Measurements from ENCODE around the gene DISC1. TPM values are rescaled to one million over a fixed set of nuclear protein-coding genes. Genes with fewer than 3 reads are reported as not detected.

DISC1 gene
- polyA plus RNA-seq, 3 donors: 5.5 to 14.7 (median 5.8) TPM

DNA sequence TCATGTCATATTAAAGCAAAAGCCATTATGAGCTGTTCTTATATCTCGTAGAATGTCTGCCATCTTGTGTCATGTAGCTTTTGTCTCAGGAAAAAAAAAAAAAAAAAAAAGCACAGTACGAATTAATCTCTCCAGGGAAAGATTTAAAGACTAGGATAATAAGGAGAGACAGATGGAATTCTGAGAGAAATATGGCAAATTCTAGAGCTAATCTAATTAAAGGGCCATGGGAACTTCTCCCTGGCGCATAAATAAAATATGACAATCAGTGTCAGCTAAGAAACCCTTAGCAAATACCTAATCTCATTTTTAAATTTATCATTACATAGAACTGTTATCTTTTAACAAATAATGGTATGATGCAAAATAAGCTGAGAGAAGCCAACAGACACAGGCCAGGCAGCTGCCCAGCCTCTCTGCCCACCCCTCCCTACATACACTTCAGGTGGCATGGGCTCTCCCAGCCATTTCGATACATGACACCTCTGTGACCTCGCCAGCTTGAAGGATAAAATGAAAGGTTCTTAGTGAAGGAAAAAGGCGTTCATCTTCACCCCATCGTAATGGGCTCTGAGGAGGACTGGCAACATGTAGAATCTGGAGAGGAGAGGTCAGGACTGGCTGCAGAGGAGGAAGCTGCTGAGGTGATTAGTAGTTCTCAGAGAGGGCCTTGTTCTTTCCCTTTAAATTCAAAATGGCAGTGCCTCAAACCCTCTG is 39.8 kb downstream of the DISC1 start:
- WGBS (ENCODE audit: insufficient coverage): 86% methylated on average over 2 of the region's 7 CpGs
- no peak for TF ChIP-seq CTCF (IDR thresholded peaks at IDR 0.05)
- no peak overlapping the region for H3K4me3 Mint-ChIP-seq
- intact Hi-C loops (cut with micrococcal nuclease): loop anchor here in 1 of 2 donors (10.0 kb wide), 1 partner anchor 118 kb away; no protein-coding TSS in a partner anchor
- H4K20me1 ChIP-seq (ENCODE audit: insufficient read depth, low read length): peaks cover 88% of the 10 kb centered on the region
- peaks cover 55 to 72% of the 10 kb centered on the region in 2 donors for H3K4me1 ChIP-seq (ENCODE audit: control insufficient read depth in 1 of 2, insufficient read depth in 2 of 2, low read length in 2 of 2)
- no peak overlapping the region for H3K4me2 ChIP-seq (replicated peaks; ENCODE audit: extremely low read depth, low read length, poor library complexity, severe bottlenecking)
- peak overlapping the region; percentile 37 to 77 (median 63) for H3K27ac Mint-ChIP-seq
- H3K9me3 ChIP-seq (replicated peaks in 1 of 2; ENCODE audit: control insufficient read depth in 1 of 2, insufficient read depth in 1 of 2, low read length in 2 of 2): no peaks in the 10 kb centered on the region
- no peak overlapping the region for H3K9ac ChIP-seq (ENCODE audit: insufficient read depth, low read length, poor library complexity, severe bottlenecking)
- H3K4me1 Mint-ChIP-seq: peaks cover 65% of the 10 kb centered on the region
- H3K36me3 ChIP-seq (replicated peaks in 1 of 2; ENCODE audit: control insufficient read depth in 1 of 2, insufficient read depth in 2 of 2, low read length in 2 of 2): no peaks in the 10 kb centered on the region
- no peak overlapping the region for H2AFZ ChIP-seq (ENCODE audit: insufficient read depth, low read depth, low read length, poor library complexity, severe bottlenecking)
- no peak for DNase-seq
- H3K27ac ChIP-seq (ENCODE audit: low read depth in 1 of 2, low read length in 2 of 2): peak overlapping the region in 1 of 2 donors; percentile 62
- H3K36me3 Mint-ChIP-seq: peaks cover 2 to 9% of the 10 kb centered on the region in 2 donors
- H3K4me3 ChIP-seq (replicated peaks in 1 of 3; ENCODE audit: low read depth in 2 of 3, low read length in 3 of 3): no peak overlapping the region
- H3K9me3 Mint-ChIP-seq: peaks cover 0 to 5% (median 4%) of the 10 kb centered on the region in 7 donors
- H3K79me2 ChIP-seq (ENCODE audit: insufficient read depth, low read length): peaks cover 87% of the 10 kb centered on the region
- H3K27me3 Mint-ChIP-seq (ENCODE audit: low read depth in 3 of 3): peaks cover 0 to 2% (median 0%) of the 10 kb centered on the region in 3 donors
- H3K27me3 ChIP-seq (ENCODE audit: control insufficient read depth in 2 of 2, insufficient read depth in 2 of 2, low read length in 2 of 2): no peaks in the 10 kb centered on the region

DNA sequence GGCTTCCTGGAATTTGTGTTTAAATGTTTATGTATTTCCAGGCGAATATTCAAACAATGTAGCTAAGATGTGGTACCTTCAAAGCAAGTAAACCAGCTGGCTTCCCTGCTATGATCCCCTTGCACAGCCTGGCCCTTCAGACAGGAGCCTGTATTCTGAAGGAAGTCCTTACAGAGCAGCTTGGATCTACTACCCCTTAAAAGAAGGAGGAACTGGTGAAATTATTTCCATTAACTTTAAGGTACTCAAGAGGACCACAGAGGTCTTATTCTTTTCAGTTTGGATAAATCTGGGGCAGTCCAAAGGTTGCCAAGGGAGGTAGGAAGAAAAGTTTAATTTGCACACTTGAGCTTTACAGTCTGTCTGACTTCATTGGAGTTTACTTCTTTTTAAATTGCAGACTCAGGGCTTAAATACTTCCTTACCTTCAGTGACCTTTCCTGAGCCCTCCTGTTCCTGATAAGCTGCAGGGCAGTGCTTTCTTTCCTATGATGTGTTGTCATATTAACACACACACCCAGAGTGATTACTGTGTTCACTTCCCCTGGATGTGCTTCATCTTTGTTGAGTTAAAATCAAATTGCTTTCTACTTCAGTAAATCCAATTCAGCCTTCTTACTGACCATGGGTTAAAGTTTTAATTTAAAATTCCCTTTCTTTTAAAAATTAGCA is 40.5 kb downstream of the DISC1 start:
- no CpG with 5 or more reads among the region's 1 CpG for WGBS (ENCODE audit: insufficient coverage)
- H3K27me3 ChIP-seq (ENCODE audit: control insufficient read depth in 2 of 2, insufficient read depth in 2 of 2, low read length in 2 of 2): no peaks in the 10 kb centered on the region
- H3K27me3 Mint-ChIP-seq (ENCODE audit: low read depth in 3 of 3): peaks cover 0 to 2% (median 0%) of the 10 kb centered on the region in 3 donors
- peaks cover 0 to 5% (median 3%) of the 10 kb centered on the region in 7 donors for H3K9me3 Mint-ChIP-seq
- peaks cover 59% of the 10 kb centered on the region for H3K4me1 Mint-ChIP-seq
- H3K27ac Mint-ChIP-seq: peak overlapping the region; percentile 26 to 77 (median 63)
- H3K36me3 Mint-ChIP-seq: peaks cover 2 to 9% of the 10 kb centered on the region in 2 donors
- TF ChIP-seq CTCF (IDR thresholded peaks at IDR 0.05): no peak
- H3K79me2 ChIP-seq (ENCODE audit: insufficient read depth, low read length): peaks cover 87% of the 10 kb centered on the region
- no peak overlapping the region for H3K4me3 Mint-ChIP-seq
- intact Hi-C loops (cut with micrococcal nuclease): loop anchor here in 1 of 2 donors (10.0 kb wide), 1 partner anchor 118 kb away; no protein-coding TSS in a partner anchor
- H3K4me1 ChIP-seq (ENCODE audit: control insufficient read depth in 1 of 2, insufficient read depth in 2 of 2, low read length in 2 of 2): peaks cover 55 to 68% of the 10 kb centered on the region in 2 donors
- H3K4me2 ChIP-seq (replicated peaks; ENCODE audit: extremely low read depth, low read length, poor library complexity, severe bottlenecking): no peak overlapping the region
- H3K36me3 ChIP-seq (replicated peaks in 1 of 2; ENCODE audit: control insufficient read depth in 1 of 2, insufficient read depth in 2 of 2, low read length in 2 of 2): no peaks in the 10 kb centered on the region
- H3K9me3 ChIP-seq (replicated peaks in 1 of 2; ENCODE audit: control insufficient read depth in 1 of 2, insufficient read depth in 1 of 2, low read length in 2 of 2): no peaks in the 10 kb centered on the region
- DNase-seq: no peak
- H3K4me3 ChIP-seq (replicated peaks in 1 of 3; ENCODE audit: low read depth in 2 of 3, low read length in 3 of 3): no peak overlapping the region
- H4K20me1 ChIP-seq (ENCODE audit: insufficient read depth, low read length): peaks cover 88% of the 10 kb centered on the region
- H2AFZ ChIP-seq (ENCODE audit: insufficient read depth, low read depth, low read length, poor library complexity, severe bottlenecking): no peak overlapping the region
- peak overlapping the region in 1 of 2 donors; percentile 62 for H3K27ac ChIP-seq (ENCODE audit: low read depth in 1 of 2, low read length in 2 of 2)
- H3K9ac ChIP-seq (ENCODE audit: insufficient read depth, low read length, poor library complexity, severe bottlenecking): no peak overlapping the region

All from CD14-positive monocyte (primary cell).